Measurements from ENCODE around the gene SIRT4. TPM values are rescaled to one million over a fixed set of nuclear protein-coding genes. Genes with fewer than 3 reads are reported as not detected.

SIRT4 gene
- total and polyA plus RNA-seq, 10 of the 15 experiments (the other 5 are each of a cell fraction or from before 2014, with no cell fraction given) = 0.19 to 0.98 (median 0.44) TPM

- H3K79me2 ChIP-seq (ENCODE audit: control insufficient read depth, insufficient read depth, low read length) = no peaks in the 10 kb centered on the region
- H4K20me1 ChIP-seq (ENCODE audit: control insufficient read depth, insufficient read depth) = no peaks in the 10 kb centered on the region
- DNase-seq (ENCODE audit: low read depth, low spot score) = no peak
- H3K4me3 ChIP-seq = no peak overlapping the region
- no peaks in the 10 kb centered on the region for H3K36me3 ChIP-seq (ENCODE audit: control insufficient read depth in 2 of 2, insufficient read depth in 2 of 2, low read length in 1 of 2)
- 60% methylated on average over 3 of the region's 3 CpGs for WGBS (ENCODE audit: insufficient coverage, insufficient replicate concordance, low lambda C conversion rate, missing lambda C conversion rate)
- no peak overlapping the region for H2AFZ ChIP-seq (ENCODE audit: control insufficient read depth, low read depth, low read length)
- intact Hi-C loops (cut with micrococcal nuclease; ENCODE audit: unreplicated experiment) (no loop called here), in situ Hi-C loops (cut with MboI) (no loop called here)
- H3K27me3 ChIP-seq (replicated peaks in 1 of 2; ENCODE audit: control insufficient read depth in 2 of 2, insufficient read depth in 2 of 2, low read length in 1 of 2) = no peaks in the 10 kb centered on the region; a peak in 1 of 4 replicates
- no TSS peak for BruUV-seq (replicated peaks)
- POLR2A ChIA-PET = interaction anchor here (0.6 kb wide), 1 partner anchor 100 kb away, joined by 5 read pairs; no protein-coding TSS in a partner anchor
- no peak for FAIRE-seq
- no peaks in the 10 kb centered on the region for H3K4me1 ChIP-seq (ENCODE audit: control insufficient read depth, insufficient read depth, low read length)
- TF ChIP-seq SUZ12 (IDR thresholded peaks at IDR 0.05; ENCODE audit: unreplicated experiment) (no peak), BHLHE40 (IDR thresholded peaks at IDR 0.05; ENCODE audit: borderline replicate concordance in 1 of 2, low read depth in 2 of 2, low read length in 1 of 2) (no peak), ESRRA (IDR thresholded peaks at IDR 0.05; ENCODE audit: low read length) (no peak), EP300 (IDR thresholded peaks at IDR 0.05; ENCODE audit: borderline replicate concordance in 1 of 2, control insufficient read depth in 1 of 2, low read depth in 2 of 2, low read length in 2 of 2) (no peak), ATF2 (IDR thresholded peaks at IDR 0.05; ENCODE audit: low read length) (no peak), BMI1 (IDR thresholded peaks at IDR 0.05; ENCODE audit: borderline replicate concordance) (no peak), ZBTB40 (IDR thresholded peaks at IDR 0.05; ENCODE audit: borderline replicate concordance) (no peak), JUND (IDR thresholded peaks at IDR 0.05; ENCODE audit: low read depth, low read length) (no peak)
- H3K4me2 ChIP-seq (ENCODE audit: control insufficient read depth, insufficient read depth) = no peak overlapping the region
- RAD21 ChIA-PET (ENCODE audit: unreplicated experiment) = no interaction called here
- ATAC-seq = no peak
- H3K27ac ChIP-seq (ENCODE audit: control insufficient read depth, insufficient read depth) = no peak overlapping the region
- peaks cover 2% of the 10 kb centered on the region; the same call in 2 of the 3 replicates for H3K9me3 ChIP-seq (replicated peaks; ENCODE audit: control insufficient read depth, insufficient read depth, low read length)
- CTCF ChIA-PET = no interaction called here
- H3K9ac ChIP-seq (ENCODE audit: control insufficient read depth, insufficient read depth, low read length) = no peak overlapping the region
- SMC1A ChIA-PET (ENCODE audit: uncharacterized antibody, unreplicated experiment) = no interaction called here
Observed at GRCh38 chr12:120331390-120331789, 29.3 kb downstream of the SIRT4 start.

All from GM12878 (cell line).